Calu3 (cell line): ENCODE measurements around the gene RAI1. TPM values are rescaled to one million over a fixed set of nuclear protein-coding genes. Genes with fewer than 3 reads are reported as not detected.

Experiments
- BruUV-seq: library from RNA; stranded (reverse); fragments of 400-500 nt; replicated peaks from 2 replicates; lab custom pipeline; 2021; lab: Mats Ljungman, UMichigan
- CTCF ChIA-PET: fragments of 300-600 bp; sonication (Branson Sonifier 250); formaldehyde crosslinking; loops from one replicate; lab custom pipeline; 2022; ENCODE audit warnings: antibody characterized with exemption; lab: Charles Lee
- DNase-seq: peaks from one replicate; pipeline ENCODE4 v3.0.0; 2022
- H3K27ac Mint-ChIP-seq: one replicate; pipeline ENCODE4 v1.8.0; 2022; ENCODE audit warnings: mixed read lengths; ENCODE audit not compliant: unreplicated experiment
- H3K27me3 Mint-ChIP-seq: one replicate; pipeline ENCODE4 v1.8.0; 2022; ENCODE audit warnings: mixed read lengths; ENCODE audit not compliant: unreplicated experiment
- H3K36me3 Mint-ChIP-seq: one replicate; pipeline ENCODE4 v1.8.0; 2022; ENCODE audit warnings: mild to moderate bottlenecking, moderate library complexity, mixed read lengths; ENCODE audit not compliant: insufficient read depth, unreplicated experiment
- H3K4me1 Mint-ChIP-seq: one replicate; pipeline ENCODE4 v1.8.0; 2022; ENCODE audit warnings: mild to moderate bottlenecking, low read depth, mixed read lengths; ENCODE audit not compliant: unreplicated experiment
- H3K4me3 Mint-ChIP-seq: one replicate; pipeline ENCODE4 v1.8.0; 2022; ENCODE audit warnings: mild to moderate bottlenecking, low read depth, moderate library complexity, mixed read lengths; ENCODE audit not compliant: unreplicated experiment
- H3K9me3 Mint-ChIP-seq: one replicate; pipeline ENCODE4 v1.8.0; 2022; ENCODE audit warnings: low read depth, mixed read lengths; ENCODE audit not compliant: unreplicated experiment
- intact Hi-C: fragments of 100-400 bp; cut with micrococcal nuclease; formaldehyde crosslinking; loops from one replicate; pipeline ENCODE4 v1.10.0; 2022; ENCODE audit not compliant: unreplicated experiment
- total RNA-seq: library from RNA; stranded (reverse); gene quantifications from 2 replicates; pipeline ENCODE4 v1.2.3, GENCODE V29; 2022
- TF ChIP-seq, protein P1 (sequence below): fragments of 200-600 bp; IDR thresholded peaks from one replicate; pipeline ENCODE4 v1.8.0; 2022; ENCODE audit warnings: antibody characterized with exemption; ENCODE audit not compliant: unreplicated experiment

The RAI1 gene
- total RNA-seq, 1 experiment from 2014 or later = 38.0 TPM

DNA sequence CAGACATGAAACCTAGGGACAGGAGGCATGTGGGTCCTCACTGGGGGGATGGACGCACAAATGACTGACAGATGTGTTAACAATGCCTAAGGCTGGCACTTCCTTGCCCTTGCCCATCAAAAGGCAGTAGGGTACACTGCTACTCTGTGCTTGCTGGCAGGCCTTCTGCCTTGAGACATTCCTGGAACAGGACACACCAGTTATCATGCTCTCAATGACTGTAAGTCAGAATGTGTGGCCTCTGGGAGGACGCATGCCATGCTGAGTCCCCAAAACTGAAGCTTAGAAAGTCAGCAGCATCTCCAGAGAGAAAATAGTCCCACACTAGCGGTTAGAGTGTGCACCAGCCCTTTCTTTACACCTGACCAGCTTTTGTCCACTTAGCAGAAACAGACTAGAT, 171.7 kb downstream of the RAI1 start:
- Mint-ChIP-seq H3K36me3 (no peaks in the 10 kb centered on the region), H3K4me3 (no peak overlapping the region), H3K27ac (no peak overlapping the region), H3K27me3 (no peaks in the 10 kb centered on the region), H3K4me1 (peaks cover 6% of the 10 kb centered on the region), H3K9me3 (no peaks in the 10 kb centered on the region)
- no TSS peak for BruUV-seq
- TF ChIP-seq, protein P1, sequence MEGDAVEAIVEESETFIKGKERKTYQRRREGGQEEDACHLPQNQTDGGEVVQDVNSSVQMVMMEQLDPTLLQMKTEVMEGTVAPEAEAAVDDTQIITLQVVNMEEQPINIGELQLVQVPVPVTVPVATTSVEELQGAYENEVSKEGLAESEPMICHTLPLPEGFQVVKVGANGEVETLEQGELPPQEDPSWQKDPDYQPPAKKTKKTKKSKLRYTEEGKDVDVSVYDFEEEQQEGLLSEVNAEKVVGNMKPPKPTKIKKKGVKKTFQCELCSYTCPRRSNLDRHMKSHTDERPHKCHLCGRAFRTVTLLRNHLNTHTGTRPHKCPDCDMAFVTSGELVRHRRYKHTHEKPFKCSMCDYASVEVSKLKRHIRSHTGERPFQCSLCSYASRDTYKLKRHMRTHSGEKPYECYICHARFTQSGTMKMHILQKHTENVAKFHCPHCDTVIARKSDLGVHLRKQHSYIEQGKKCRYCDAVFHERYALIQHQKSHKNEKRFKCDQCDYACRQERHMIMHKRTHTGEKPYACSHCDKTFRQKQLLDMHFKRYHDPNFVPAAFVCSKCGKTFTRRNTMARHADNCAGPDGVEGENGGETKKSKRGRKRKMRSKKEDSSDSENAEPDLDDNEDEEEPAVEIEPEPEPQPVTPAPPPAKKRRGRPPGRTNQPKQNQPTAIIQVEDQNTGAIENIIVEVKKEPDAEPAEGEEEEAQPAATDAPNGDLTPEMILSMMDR = no peak
- CTCF ChIA-PET = no interaction called here
- DNase-seq = no peak
- intact Hi-C loops = no loop called here

DNA sequence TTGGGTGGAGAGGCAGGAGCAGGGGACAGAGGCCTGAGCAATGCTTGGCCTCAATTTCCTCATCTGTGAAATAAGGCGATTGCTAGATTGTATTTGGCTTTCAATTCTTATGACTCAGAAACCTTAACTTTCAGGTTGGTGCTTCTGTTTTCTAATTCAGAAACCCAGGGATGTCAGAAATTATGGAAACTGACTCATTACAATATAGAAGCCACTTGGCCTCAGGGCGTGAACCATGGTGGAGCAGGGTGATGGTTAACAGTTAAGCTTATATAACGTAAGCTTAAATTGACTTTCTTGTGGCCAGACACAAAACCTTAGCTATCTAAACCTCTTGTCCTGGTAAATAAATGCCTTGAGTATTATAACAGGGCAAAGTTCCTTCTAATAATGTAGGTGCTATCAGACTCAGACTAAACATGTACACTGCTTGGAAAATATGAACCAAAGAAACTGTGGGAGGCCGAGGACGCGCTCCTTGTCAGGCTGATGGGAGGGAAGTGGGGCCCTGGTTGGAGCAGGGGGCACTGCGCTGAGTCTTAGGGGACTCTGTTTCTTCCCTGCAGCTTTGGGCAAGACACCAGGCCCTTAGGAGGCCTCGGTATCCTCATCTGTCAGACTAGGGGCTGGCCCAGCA, 172.7 kb downstream of the RAI1 start:
- no peak overlapping the region for H3K27ac Mint-ChIP-seq
- no peaks in the 10 kb centered on the region for H3K9me3 Mint-ChIP-seq
- intact Hi-C loops = no loop called here
- CTCF ChIA-PET = no interaction called here
- H3K36me3 Mint-ChIP-seq = no peaks in the 10 kb centered on the region
- BruUV-seq = no TSS peak
- no peaks in the 10 kb centered on the region for H3K27me3 Mint-ChIP-seq
- peaks cover 5% of the 10 kb centered on the region for H3K4me1 Mint-ChIP-seq
- TF ChIP-seq, protein P1 = no peak
- H3K4me3 Mint-ChIP-seq = no peak overlapping the region
- no peak for DNase-seq

DNA sequence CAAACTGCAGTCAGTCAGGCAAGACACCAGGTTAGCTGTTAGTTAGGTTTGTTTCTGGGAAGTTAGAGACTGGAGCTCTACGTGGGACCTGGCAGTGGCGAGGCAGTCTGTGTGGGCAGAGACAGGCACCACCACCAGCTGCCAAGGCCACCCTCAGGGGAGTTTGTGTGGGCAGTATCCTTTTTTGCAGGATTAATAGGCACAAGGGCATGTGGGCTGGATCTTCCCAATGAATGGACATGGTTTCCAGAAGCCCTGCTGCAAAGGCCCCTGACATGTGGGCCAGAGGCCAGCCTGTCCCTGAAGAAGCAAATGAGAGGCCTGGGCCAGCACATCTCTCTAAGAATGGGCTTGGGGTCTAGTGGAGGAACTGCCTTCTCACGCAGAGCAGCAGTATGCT, 174.7 kb downstream of the RAI1 start:
- no TSS peak for BruUV-seq
- no peaks in the 10 kb centered on the region for H3K27me3 Mint-ChIP-seq
- TF ChIP-seq, protein P1 = no peak

DNA sequence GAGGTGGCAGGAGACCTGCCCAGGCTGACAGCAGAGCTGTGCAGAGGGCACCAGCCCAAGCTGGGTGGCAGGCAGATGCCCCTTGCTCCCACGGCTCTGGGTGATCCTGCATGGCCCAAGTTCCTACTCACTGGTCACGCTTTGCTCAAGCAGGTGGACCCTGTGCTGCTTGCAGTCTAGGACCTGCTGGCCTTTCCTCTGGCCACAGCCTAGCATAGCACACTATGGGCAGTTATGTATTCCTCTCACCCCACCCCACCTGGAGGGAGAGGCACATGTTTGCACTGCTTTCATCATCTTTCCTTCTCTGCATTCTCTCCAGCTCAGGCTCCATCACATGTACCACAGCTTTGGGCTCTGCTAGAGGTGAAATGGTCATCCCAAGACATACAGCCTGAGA, 175.1 kb downstream of the RAI1 start:
- BruUV-seq = no TSS peak
- Mint-ChIP-seq H3K36me3 (no peaks in the 10 kb centered on the region), H3K4me3 (no peak overlapping the region), H3K27me3 (no peaks in the 10 kb centered on the region), H3K27ac (no peak overlapping the region), H3K4me1 (no peaks in the 10 kb centered on the region), H3K9me3 (no peaks in the 10 kb centered on the region)
- TF ChIP-seq, protein P1 = no peak
- CTCF ChIA-PET = interaction anchor here (0.7 kb wide), 1 partner anchor 43 kb away, joined by 3 read pairs; no protein-coding TSS in a partner anchor
- DNase-seq = no peak
- intact Hi-C loops = no loop called here

More for the DNA sequence above, 174.7 kb downstream of the RAI1 start:
- CTCF ChIA-PET = interaction anchor here (0.7 kb wide), 2 partner anchors 13 to 43 kb away, joined by 3 to 6 read pairs; no protein-coding TSS in a partner anchor
- no peak for DNase-seq
- Mint-ChIP-seq H3K36me3 (no peaks in the 10 kb centered on the region), H3K4me1 (no peaks in the 10 kb centered on the region), H3K9me3 (no peaks in the 10 kb centered on the region), H3K27ac (no peak overlapping the region), H3K4me3 (no peak overlapping the region)
- intact Hi-C loops = no loop called here
